HG03457 (cell line): Measurements from ENCODE around the gene CREB5.

Experiments
- ATAC-seq: cut with Tn5 transposase; IDR thresholded peaks from one replicate; pipeline ENCODE4 v1.9.1; 2021; ENCODE audit warnings: moderate number of reproducible peaks; ENCODE audit not compliant: unreplicated experiment

CREB5 gene

GRCh38 chr7:28669330-28669729 lies 257.0 kb downstream of the CREB5 start:
- ATAC-seq: no peak

GRCh38 chr7:28671526-28671925 lies 259.2 kb downstream of the CREB5 start:
- ATAC-seq: no peak

GRCh38 chr7:28672397-28672797 lies 260.1 kb downstream of the CREB5 start:
- ATAC-seq: no peak

GRCh38 chr7:28674359-28674782 lies 262.1 kb downstream of the CREB5 start:
- no peak for ATAC-seq

GRCh38 chr7:28675429-28675828 lies 263.1 kb downstream of the CREB5 start:
- ATAC-seq: no peak

GRCh38 chr7:28677668-28678067 lies 265.4 kb downstream of the CREB5 start:
- ATAC-seq: no peak

GRCh38 chr7:28678431-28678965 lies 266.2 kb downstream of the CREB5 start:
- no peak for ATAC-seq

- no peak for ATAC-seq
These were observed 269.5 kb downstream of the CREB5 start for GRCh38 chr7:28681693-28682310.

GRCh38 chr7:28682801-28683200 lies 270.5 kb downstream of the CREB5 start:
- ATAC-seq: no peak

- no peak for ATAC-seq
These were observed 272.4 kb downstream of the CREB5 start for GRCh38 chr7:28684650-28685241.

- ATAC-seq: no peak
These were observed 272.9 kb downstream of the CREB5 start for GRCh38 chr7:28685242-28685643.

- ATAC-seq: no peak
These were observed 273.5 kb downstream of the CREB5 start for GRCh38 chr7:28685644-28686417.

- no peak for ATAC-seq
These were observed 274.1 kb downstream of the CREB5 start for GRCh38 chr7:28686418-28686800.

- no peak for ATAC-seq
These were observed 275.2 kb downstream of the CREB5 start for GRCh38 chr7:28687537-28687936.

- ATAC-seq: no peak
These were observed 275.9 kb downstream of the CREB5 start for GRCh38 chr7:28688174-28688573.

GRCh38 chr7:28688651-28689050 lies 276.3 kb downstream of the CREB5 start:
- ATAC-seq: no peak

GRCh38 chr7:28695300-28696295 lies 283.3 kb downstream of the CREB5 start:
- no peak for ATAC-seq

- ATAC-seq: no peak
These were observed 285.7 kb downstream of the CREB5 start for GRCh38 chr7:28697913-28698563.

- ATAC-seq: no peak
These were observed 286.5 kb downstream of the CREB5 start for GRCh38 chr7:28698840-28699239.

- no peak for ATAC-seq
These were observed 287.8 kb downstream of the CREB5 start for GRCh38 chr7:28700096-28700495.
